HEK293 (cell line): ENCODE results near the gene SUFU.

Experiments used
- CTCF ChIA-PET: fragments of 350-600 bp; formaldehyde crosslinking; extraction: SDS; loops from one replicate; lab custom pipeline; 2021; ENCODE audit warnings: antibody characterized with exemption; lab: Yijun Ruan, JAX
- POLR2A ChIA-PET: fragments of 300-600 bp; formaldehyde crosslinking; extraction: SDS; loops from one replicate; lab custom pipeline; 2020; ENCODE audit warnings: antibody characterized with exemption, inconsistent platforms; lab: Yijun Ruan, JAX
- H3K27ac ChIP-seq: fragments of 200-500 bp; sonication (Bioruptor generic); 2 replicates; pipeline ENCODE4 v1.5.1; 2014; ENCODE audit warnings: low read depth, low read length, control low read depth, inconsistent platforms; ENCODE audit errors: extremely low read depth
- H3K36me3 ChIP-seq, 2 experiments: fragments of 200-500 bp in 1 of 2; sonication (Bioruptor generic) in 1 of 2; 1 replicate in 1 of 2; 2 replicates in 1 of 2; pipeline ENCODE4 v1.5.1; 2014 to 2017; ENCODE audit warnings: inconsistent platforms in 2 of 2, low read length in 2 of 2; ENCODE audit not compliant: control insufficient read depth in 2 of 2, insufficient read depth in 1 of 2
- H3K4me1 ChIP-seq: fragments of 200-500 bp; sonication (Bioruptor generic); 2 replicates; pipeline ENCODE4 v1.5.1; 2014; ENCODE audit warnings: mild to moderate bottlenecking, low read length, inconsistent platforms; ENCODE audit not compliant: control insufficient read depth, insufficient read depth
- H3K4me3 ChIP-seq: 2 replicates; pipeline ENCODE4 v1.5.1; 2011; ENCODE audit warnings: low read depth, mild to moderate bottlenecking, control low read depth, low read length, moderate library complexity
- H3K9me3 ChIP-seq: fragments of 200-500 bp; sonication (Bioruptor generic); 2 replicates; pipeline ENCODE4 v1.5.1; 2014; ENCODE audit warnings: low read depth, low read length, inconsistent platforms; ENCODE audit not compliant: control insufficient read depth, insufficient read depth
- BCL11B ChIP-seq: fragments of 450-650 bp; formaldehyde crosslinking; IDR thresholded peaks from 2 replicates; pipeline ENCODE4 v1.5.1; 2016; ENCODE audit warnings: low read depth, missing biosample characterization, missing genetic modification characterization
- IKZF3 ChIP-seq: fragments of 450-650 bp; IDR thresholded peaks from 2 replicates; pipeline ENCODE4 v1.5.0; 2018; ENCODE audit warnings: missing biosample characterization, mild to moderate bottlenecking, missing genetic modification characterization, moderate library complexity
- ZFP69B ChIP-seq: fragments of 450-650 bp; formaldehyde crosslinking; IDR thresholded peaks from 2 replicates; pipeline ENCODE4 v1.5.1; 2016; ENCODE audit warnings: missing biosample characterization, missing genetic modification characterization
- ZIC2 ChIP-seq: fragments of 450-650 bp; formaldehyde crosslinking; IDR thresholded peaks from 2 replicates; pipeline ENCODE4 v1.5.1; 2016; ENCODE audit warnings: missing biosample characterization, missing genetic modification characterization
- ZNF10 ChIP-seq: fragments of 450-650 bp; formaldehyde crosslinking; IDR thresholded peaks from 2 replicates; pipeline ENCODE4 v1.5.1; 2017; ENCODE audit warnings: missing biosample characterization, missing genetic modification characterization
- ZNF529 ChIP-seq: fragments of 450-650 bp; formaldehyde crosslinking; IDR thresholded peaks from 2 replicates; pipeline ENCODE4 v1.5.1; 2017; ENCODE audit warnings: missing genetic modification characterization, missing biosample characterization; ENCODE audit not compliant: insufficient replicate concordance
- ZNF544 ChIP-seq: fragments of 450-650 bp; formaldehyde crosslinking; IDR thresholded peaks from 2 replicates; pipeline ENCODE4 v1.5.0; 2017; ENCODE audit warnings: missing biosample characterization, missing genetic modification characterization
- ZNF670 ChIP-seq: fragments of 450-650 bp; formaldehyde crosslinking; IDR thresholded peaks from 2 replicates; pipeline ENCODE4 v1.5.1; 2016; ENCODE audit warnings: missing biosample characterization, missing genetic modification characterization, low read depth
- ZNF701 ChIP-seq: fragments of 450-650 bp; formaldehyde crosslinking; IDR thresholded peaks from 2 replicates; pipeline ENCODE4 v1.5.1; 2016; ENCODE audit warnings: missing biosample characterization, missing genetic modification characterization
- TF ChIP-seq, protein P1 (sequence below): IDR thresholded peaks from 2 replicates; pipeline ENCODE4 v1.6.1; 2011; ENCODE audit warnings: mild to moderate bottlenecking, low read depth, low read length, borderline replicate concordance
- TF ChIP-seq, protein P2 (sequence below): fragments of 450-650 bp; formaldehyde crosslinking; IDR thresholded peaks from 2 replicates; pipeline ENCODE4 v1.5.1; 2017; ENCODE audit warnings: missing biosample characterization, missing genetic modification characterization
- TF ChIP-seq, protein P3 (sequence below): fragments of 450-650 bp; formaldehyde crosslinking; IDR thresholded peaks from 2 replicates; pipeline ENCODE4 v1.5.1; 2016; ENCODE audit warnings: missing biosample characterization, missing genetic modification characterization, borderline replicate concordance
- TF ChIP-seq, protein P4 (sequence below): fragments of 450-650 bp; formaldehyde crosslinking; IDR thresholded peaks from 2 replicates; pipeline ENCODE4 v1.5.1; 2016; ENCODE audit warnings: missing biosample characterization, missing genetic modification characterization
- TF ChIP-seq, protein P5 (sequence below): fragments of 450-650 bp; formaldehyde crosslinking; IDR thresholded peaks from 2 replicates; pipeline ENCODE4 v1.5.1; 2016; ENCODE audit warnings: missing biosample characterization, missing genetic modification characterization

The SUFU gene

DNA sequence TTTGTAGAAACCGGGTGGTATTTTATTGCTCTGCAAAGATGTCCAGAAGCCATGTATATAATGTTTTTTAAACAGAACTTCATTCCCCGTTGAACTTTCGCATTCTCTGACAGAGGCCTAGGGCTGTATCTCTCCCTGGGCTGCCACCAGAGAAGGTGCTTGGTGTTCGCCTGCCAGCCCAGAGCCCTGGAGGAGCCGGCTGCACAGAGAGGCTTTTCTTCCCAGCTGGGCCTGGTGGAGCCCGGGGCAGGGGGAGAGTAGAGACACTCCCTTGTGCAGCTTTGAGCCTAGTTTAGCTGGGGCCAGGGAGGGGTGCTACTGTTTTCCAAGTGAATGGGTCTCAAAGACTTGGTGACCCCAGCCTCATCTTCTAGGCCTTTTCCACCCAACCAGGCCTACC lies 126.9 kb downstream of the SUFU start (continued):
- TF ChIP-seq, protein P1, sequence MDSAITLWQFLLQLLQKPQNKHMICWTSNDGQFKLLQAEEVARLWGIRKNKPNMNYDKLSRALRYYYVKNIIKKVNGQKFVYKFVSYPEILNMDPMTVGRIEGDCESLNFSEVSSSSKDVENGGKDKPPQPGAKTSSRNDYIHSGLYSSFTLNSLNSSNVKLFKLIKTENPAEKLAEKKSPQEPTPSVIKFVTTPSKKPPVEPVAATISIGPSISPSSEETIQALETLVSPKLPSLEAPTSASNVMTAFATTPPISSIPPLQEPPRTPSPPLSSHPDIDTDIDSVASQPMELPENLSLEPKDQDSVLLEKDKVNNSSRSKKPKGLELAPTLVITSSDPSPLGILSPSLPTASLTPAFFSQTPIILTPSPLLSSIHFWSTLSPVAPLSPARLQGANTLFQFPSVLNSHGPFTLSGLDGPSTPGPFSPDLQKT, result no peak
- TF ChIP-seq, protein P2, sequence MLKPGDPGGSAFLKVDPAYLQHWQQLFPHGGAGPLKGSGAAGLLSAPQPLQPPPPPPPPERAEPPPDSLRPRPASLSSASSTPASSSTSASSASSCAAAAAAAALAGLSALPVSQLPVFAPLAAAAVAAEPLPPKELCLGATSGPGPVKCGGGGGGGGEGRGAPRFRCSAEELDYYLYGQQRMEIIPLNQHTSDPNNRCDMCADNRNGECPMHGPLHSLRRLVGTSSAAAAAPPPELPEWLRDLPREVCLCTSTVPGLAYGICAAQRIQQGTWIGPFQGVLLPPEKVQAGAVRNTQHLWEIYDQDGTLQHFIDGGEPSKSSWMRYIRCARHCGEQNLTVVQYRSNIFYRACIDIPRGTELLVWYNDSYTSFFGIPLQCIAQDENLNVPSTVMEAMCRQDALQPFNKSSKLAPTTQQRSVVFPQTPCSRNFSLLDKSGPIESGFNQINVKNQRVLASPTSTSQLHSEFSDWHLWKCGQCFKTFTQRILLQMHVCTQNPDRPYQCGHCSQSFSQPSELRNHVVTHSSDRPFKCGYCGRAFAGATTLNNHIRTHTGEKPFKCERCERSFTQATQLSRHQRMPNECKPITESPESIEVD (tag by site-specific recombination), result no peak
- TF ChIP-seq ZNF10 (tag by site-specific recombination) (no peak), BCL11B (tag by site-specific recombination) (no peak), ZNF701 (tag by site-specific recombination) (no peak), ZFP69B (tag by site-specific recombination) (no peak), ZNF670 (tag by site-specific recombination) (no peak)
- TF ChIP-seq, protein P3, sequence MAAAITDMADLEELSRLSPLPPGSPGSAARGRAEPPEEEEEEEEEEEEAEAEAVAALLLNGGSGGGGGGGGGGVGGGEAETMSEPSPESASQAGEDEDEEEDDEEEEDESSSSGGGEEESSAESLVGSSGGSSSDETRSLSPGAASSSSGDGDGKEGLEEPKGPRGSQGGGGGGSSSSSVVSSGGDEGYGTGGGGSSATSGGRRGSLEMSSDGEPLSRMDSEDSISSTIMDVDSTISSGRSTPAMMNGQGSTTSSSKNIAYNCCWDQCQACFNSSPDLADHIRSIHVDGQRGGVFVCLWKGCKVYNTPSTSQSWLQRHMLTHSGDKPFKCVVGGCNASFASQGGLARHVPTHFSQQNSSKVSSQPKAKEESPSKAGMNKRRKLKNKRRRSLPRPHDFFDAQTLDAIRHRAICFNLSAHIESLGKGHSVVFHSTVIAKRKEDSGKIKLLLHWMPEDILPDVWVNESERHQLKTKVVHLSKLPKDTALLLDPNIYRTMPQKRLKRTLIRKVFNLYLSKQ (tag by site-specific recombination), result no peak

DNA sequence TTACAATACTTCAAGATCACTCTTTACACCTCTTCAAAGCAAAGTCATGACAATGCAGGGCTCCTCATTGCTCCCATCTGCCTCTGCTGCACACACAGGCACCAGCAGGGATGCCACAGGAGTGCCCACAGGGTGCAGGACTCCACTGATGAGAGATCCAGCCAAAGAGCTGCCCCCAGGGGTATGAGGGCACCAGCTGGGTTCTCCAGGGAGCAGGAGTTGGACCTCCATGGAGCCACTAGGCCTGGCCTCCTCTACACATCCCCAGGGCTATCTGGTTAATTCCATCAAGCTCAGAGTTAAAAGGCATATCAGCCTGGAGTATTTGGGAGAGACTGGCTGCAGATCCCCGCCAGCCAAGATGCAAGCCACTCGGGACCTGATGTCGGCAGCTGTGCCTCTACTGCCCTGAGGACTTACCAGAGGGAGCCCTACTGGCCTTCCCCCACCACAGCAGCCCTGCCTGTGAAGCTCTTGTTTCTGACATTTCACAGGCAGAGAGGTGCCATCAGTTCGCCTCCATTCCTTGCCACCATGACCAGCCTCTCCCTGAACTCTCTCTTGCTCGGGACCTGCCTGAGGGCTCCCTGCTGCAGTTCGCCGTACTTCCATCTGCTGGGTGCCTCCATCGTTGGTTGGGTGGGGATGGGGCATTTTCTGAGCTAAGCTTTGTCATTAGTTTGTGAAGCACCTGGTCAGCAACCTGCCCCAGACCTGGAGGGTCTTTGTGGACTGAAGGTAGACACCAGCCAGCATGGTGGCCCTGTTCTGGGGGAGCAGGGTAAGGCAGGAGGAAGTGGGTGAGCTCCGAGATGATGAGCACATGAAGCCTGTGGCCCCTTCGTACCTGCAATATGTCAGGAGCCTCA lies 128.0 kb downstream of the SUFU start:
- POLR2A ChIA-PET, result interaction anchor here (1.3 kb wide), 1 partner anchor 10 kb away, joined by 3 read pairs; no protein-coding TSS in a partner anchor
- H3K9me3 ChIP-seq, result no peaks in the 10 kb centered on the region
- CTCF ChIA-PET, result interaction anchor here (0.5 to 1.0 kb wide), 3 partner anchors 9 to 734 kb away, joined by 3 read pairs; no protein-coding TSS in a partner anchor
- TF ChIP-seq IKZF3 (no peak), ZNF529 (tag by site-specific recombination) (no peak), ZIC2 (tag by site-specific recombination) (peak; percentile 75), ZNF544 (tag by site-specific recombination) (no peak)
- TF ChIP-seq, protein P4, sequence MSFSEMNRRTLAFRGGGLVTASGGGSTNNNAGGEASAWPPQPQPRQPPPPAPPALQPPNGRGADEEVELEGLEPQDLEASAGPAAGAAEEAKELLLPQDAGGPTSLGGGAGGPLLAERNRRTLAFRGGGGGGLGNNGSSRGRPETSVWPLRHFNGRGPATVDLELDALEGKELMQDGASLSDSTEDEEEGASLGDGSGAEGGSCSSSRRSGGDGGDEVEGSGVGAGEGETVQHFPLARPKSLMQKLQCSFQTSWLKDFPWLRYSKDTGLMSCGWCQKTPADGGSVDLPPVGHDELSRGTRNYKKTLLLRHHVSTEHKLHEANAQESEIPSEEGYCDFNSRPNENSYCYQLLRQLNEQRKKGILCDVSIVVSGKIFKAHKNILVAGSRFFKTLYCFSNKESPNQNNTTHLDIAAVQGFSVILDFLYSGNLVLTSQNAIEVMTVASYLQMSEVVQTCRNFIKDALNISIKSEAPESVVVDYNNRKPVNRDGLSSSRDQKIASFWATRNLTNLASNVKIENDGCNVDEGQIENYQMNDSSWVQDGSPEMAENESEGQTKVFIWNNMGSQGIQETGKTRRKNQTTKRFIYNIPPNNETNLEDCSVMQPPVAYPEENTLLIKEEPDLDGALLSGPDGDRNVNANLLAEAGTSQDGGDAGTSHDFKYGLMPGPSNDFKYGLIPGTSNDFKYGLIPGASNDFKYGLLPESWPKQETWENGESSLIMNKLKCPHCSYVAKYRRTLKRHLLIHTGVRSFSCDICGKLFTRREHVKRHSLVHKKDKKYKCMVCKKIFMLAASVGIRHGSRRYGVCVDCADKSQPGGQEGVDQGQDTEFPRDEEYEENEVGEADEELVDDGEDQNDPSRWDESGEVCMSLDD (tag by site-specific recombination), result no peak
- TF ChIP-seq, protein P5, sequence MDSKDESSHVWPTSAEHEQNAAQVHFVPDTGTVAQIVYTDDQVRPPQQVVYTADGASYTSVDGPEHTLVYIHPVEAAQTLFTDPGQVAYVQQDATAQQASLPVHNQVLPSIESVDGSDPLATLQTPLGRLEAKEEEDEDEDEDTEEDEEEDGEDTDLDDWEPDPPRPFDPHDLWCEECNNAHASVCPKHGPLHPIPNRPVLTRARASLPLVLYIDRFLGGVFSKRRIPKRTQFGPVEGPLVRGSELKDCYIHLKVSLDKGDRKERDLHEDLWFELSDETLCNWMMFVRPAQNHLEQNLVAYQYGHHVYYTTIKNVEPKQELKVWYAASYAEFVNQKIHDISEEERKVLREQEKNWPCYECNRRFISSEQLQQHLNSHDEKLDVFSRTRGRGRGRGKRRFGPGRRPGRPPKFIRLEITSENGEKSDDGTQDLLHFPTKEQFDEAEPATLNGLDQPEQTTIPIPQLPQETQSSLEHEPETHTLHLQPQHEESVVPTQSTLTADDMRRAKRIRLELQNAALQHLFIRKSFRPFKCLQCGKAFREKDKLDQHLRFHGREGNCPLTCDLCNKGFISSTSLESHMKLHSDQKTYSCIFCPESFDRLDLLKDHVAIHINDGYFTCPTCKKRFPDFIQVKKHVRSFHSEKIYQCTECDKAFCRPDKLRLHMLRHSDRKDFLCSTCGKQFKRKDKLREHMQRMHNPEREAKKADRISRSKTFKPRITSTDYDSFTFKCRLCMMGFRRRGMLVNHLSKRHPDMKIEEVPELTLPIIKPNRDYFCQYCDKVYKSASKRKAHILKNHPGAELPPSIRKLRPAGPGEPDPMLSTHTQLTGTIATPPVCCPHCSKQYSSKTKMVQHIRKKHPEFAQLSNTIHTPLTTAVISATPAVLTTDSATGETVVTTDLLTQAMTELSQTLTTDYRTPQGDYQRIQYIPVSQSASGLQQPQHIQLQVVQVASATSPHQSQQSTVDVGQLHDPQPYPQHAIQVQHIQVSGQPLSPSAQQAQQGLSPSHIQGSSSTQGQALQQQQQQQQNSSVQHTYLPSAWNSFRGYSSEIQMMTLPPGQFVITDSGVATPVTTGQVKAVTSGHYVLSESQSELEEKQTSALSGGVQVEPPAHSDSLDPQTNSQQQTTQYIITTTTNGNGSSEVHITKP (tag by site-specific recombination), result no peak
- peaks cover 0 to 17% of the 10 kb centered on the region in 2 experiments; a peak in 1 of 3 replicates for H3K36me3 ChIP-seq
- H3K4me1 ChIP-seq, result peaks cover 7% of the 10 kb centered on the region
- no peak overlapping the region for H3K27ac ChIP-seq
- H3K4me3 ChIP-seq, result no peak overlapping the region
